G401 (cell line): ENCODE data around the gene ANKRD62. TPM values are rescaled to one million over a fixed set of nuclear protein-coding genes. Genes with fewer than 3 reads are reported as not detected.
"Not testable (repeated sequence)": the region's sequence is repeated elsewhere in the genome, so short reads cannot be mapped to it uniquely, and the experiment has no call there.

Experiments used
- DNase-seq: peaks from one replicate; pipeline ENCODE4 v3.0.0-alpha.2; 2015; ENCODE audit warnings: low spot score
- in situ Hi-C: cut with HindIII; loops from 2 replicates; pipeline ENCODE4 v1.10.0; 2016; ENCODE audit warnings: low sequenced_read_pairs, mixed read lengths
- total RNA-seq: library from RNA; depleted of rRNA; stranded (reverse); fragments of >200 nt; shearing (Covaris generic); gene quantifications from 2 replicates; pipeline ENCODE4 v1.2.3, GENCODE V29; 2014

The ANKRD62 gene
- total RNA-seq, 1 experiment from 2014 or later: not detected

GRCh38 chr18:12064086-12064763 lies 29.4 kb upstream of the ANKRD62 start:
- in situ Hi-C loops: no loop called here
- no peak for DNase-seq

- in situ Hi-C loops: no loop called here
- DNase-seq: no peak
These were observed 28.2 kb upstream of the ANKRD62 start for GRCh38 chr18:12065397-12065796.

- in situ Hi-C loops: no loop called here
- DNase-seq: no peak
These were observed 26.6 kb upstream of the ANKRD62 start for GRCh38 chr18:12066910-12067511.

GRCh38 chr18:12067671-12068070 lies 26.0 kb upstream of the ANKRD62 start:
- no peak for DNase-seq
- in situ Hi-C loops: no loop called here

GRCh38 chr18:12068316-12068949 lies 25.2 kb upstream of the ANKRD62 start:
- in situ Hi-C loops, DNase-seq: not testable (repeated sequence)

- no peak for DNase-seq
- in situ Hi-C loops: no loop called here
These were observed 24.7 kb upstream of the ANKRD62 start for GRCh38 chr18:12068950-12069320.

- in situ Hi-C loops, DNase-seq: not testable (repeated sequence)
These were observed 22.6 kb upstream of the ANKRD62 start for GRCh38 chr18:12071066-12071465.

- in situ Hi-C loops: no loop called here
These were observed 20.6 kb upstream of the ANKRD62 start for GRCh38 chr18:12072996-12073395.

GRCh38 chr18:12074736-12075135 lies 18.9 kb upstream of the ANKRD62 start:
- peak; percentile 12 for DNase-seq
- in situ Hi-C loops: no loop called here

More at GRCh38 chr18:12072996-12073395, 20.6 kb upstream of the ANKRD62 start:
- no peak for DNase-seq

- in situ Hi-C loops: no loop called here
- peak; percentile 18 for DNase-seq
These were observed 17.1 kb upstream of the ANKRD62 start for GRCh38 chr18:12076424-12077140.

- in situ Hi-C loops, DNase-seq: not testable (repeated sequence)
These were observed 15.6 kb upstream of the ANKRD62 start for GRCh38 chr18:12077994-12078393.

- in situ Hi-C loops: no loop called here
- DNase-seq: peak; percentile 40
These were observed 14.0 kb upstream of the ANKRD62 start for GRCh38 chr18:12079491-12080237.

GRCh38 chr18:12085136-12085535 lies 8.5 kb upstream of the ANKRD62 start:
- DNase-seq: no peak
- in situ Hi-C loops: no loop called here

- DNase-seq: no peak
- in situ Hi-C loops: no loop called here
These were observed 7.9 kb upstream of the ANKRD62 start for GRCh38 chr18:12085786-12086185.

- in situ Hi-C loops: no loop called here
- no peak for DNase-seq
These were observed 7.4 kb upstream of the ANKRD62 start for GRCh38 chr18:12086249-12086648.

GRCh38 chr18:12086677-12087470 lies 6.8 kb upstream of the ANKRD62 start:
- in situ Hi-C loops: no loop called here
- DNase-seq: no peak

- DNase-seq: no peak
- in situ Hi-C loops: no loop called here
These were observed 6.1 kb upstream of the ANKRD62 start for GRCh38 chr18:12087471-12088025.

- in situ Hi-C loops: no loop called here
- DNase-seq: no peak
These were observed 5.5 kb upstream of the ANKRD62 start for GRCh38 chr18:12088096-12088495.
